ENCODE measurements around the gene PRIMA1. TPM values are rescaled to one million over a fixed set of nuclear protein-coding genes. Genes with fewer than 3 reads are reported as not detected.

The PRIMA1 gene
- total and polyA plus RNA-seq, 10 of the 15 experiments (the other 5 are each of a cell fraction or from before 2014, with no cell fraction given): not detected

DNA sequence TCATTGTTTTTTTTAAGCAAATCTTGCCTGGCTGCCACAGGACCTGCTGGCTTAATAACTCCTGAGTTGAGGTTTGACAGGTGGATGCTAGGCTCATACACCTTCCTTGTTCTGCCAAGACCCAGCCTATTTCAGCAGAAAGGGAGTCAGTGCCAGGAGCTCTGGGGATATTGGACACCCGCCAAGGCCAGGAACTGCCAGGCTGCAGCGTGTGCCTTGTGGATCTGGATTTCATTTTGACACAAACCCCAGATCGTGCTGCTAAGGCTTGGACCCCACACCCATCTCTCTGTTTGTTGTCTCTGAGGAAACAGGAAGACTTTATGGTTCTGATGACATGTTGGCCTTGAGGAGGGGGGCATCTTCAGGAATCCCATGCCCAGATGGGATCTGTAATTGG is 44.4 kb upstream of the PRIMA1 start:
- ChIA-PET RAD21 (ENCODE audit: unreplicated experiment) (no interaction called here), SMC1A (ENCODE audit: uncharacterized antibody, unreplicated experiment) (no interaction called here), CTCF (no interaction called here), POLR2A (no interaction called here)
- WGBS (ENCODE audit: insufficient coverage, insufficient replicate concordance, low lambda C conversion rate, missing lambda C conversion rate): 4% methylated on average over 3 of the region's 3 CpGs
- Histone ChIP-seq H3K27ac (ENCODE audit: control insufficient read depth, insufficient read depth) (no peak overlapping the region), H3K79me2 (ENCODE audit: control insufficient read depth, insufficient read depth, low read length) (no peaks in the 10 kb centered on the region), H2AFZ (ENCODE audit: control insufficient read depth, low read depth, low read length) (no peak overlapping the region), H3K9me3 (replicated peaks; ENCODE audit: control insufficient read depth, insufficient read depth, low read length) (no peaks in the 10 kb centered on the region), H3K4me3 (no peak overlapping the region), H3K36me3 (ENCODE audit: control insufficient read depth in 2 of 2, insufficient read depth in 2 of 2, low read length in 1 of 2) (no peaks in the 10 kb centered on the region), H3K4me2 (ENCODE audit: control insufficient read depth, insufficient read depth) (no peak overlapping the region), H3K27me3 (replicated peaks in 1 of 2; ENCODE audit: control insufficient read depth in 2 of 2, insufficient read depth in 2 of 2, low read length in 1 of 2) (peaks cover 0 to 2% of the 10 kb centered on the region in 2 experiments; a peak in 2 of 4 replicates), H3K4me1 (ENCODE audit: control insufficient read depth, insufficient read depth, low read length) (no peaks in the 10 kb centered on the region), H4K20me1 (ENCODE audit: control insufficient read depth, insufficient read depth) (no peaks in the 10 kb centered on the region; the same call in 1 of the 2 replicates), H3K9ac (ENCODE audit: control insufficient read depth, insufficient read depth, low read length) (no peak overlapping the region)
- TF ChIP-seq SMAD5 (IDR thresholded peaks at IDR 0.05; ENCODE audit: low read depth): no peak
- no peak for TF ChIP-seq ETV6 (conservative IDR thresholded peaks at IDR 0.05 in 1 of 2, IDR thresholded peaks at IDR 0.05 in 1 of 2; ENCODE audit: borderline replicate concordance in 1 of 2, low read depth in 1 of 2)
- no peak for TF ChIP-seq YY1 (IDR thresholded peaks at IDR 0.05; ENCODE audit: low read depth, low read length)
- no peak for TF ChIP-seq FOS (IDR thresholded peaks at IDR 0.05; ENCODE audit: borderline replicate concordance, extremely low read depth, insufficient read length)
- TF ChIP-seq JUNB (IDR thresholded peaks at IDR 0.05): no peak
- no peak for TF ChIP-seq MEF2A (IDR thresholded peaks at IDR 0.05; ENCODE audit: insufficient read depth, low read depth, low read length)
- TF ChIP-seq ZNF207 (IDR thresholded peaks at IDR 0.05; ENCODE audit: borderline replicate concordance): no peak
- no peak for TF ChIP-seq CBX3 (IDR thresholded peaks at IDR 0.05; ENCODE audit: borderline replicate concordance, low read depth)
- TF ChIP-seq ZNF384 (IDR thresholded peaks at IDR 0.05; ENCODE audit: borderline replicate concordance, low read depth, low read length): no peak
- TF ChIP-seq, protein P1, sequence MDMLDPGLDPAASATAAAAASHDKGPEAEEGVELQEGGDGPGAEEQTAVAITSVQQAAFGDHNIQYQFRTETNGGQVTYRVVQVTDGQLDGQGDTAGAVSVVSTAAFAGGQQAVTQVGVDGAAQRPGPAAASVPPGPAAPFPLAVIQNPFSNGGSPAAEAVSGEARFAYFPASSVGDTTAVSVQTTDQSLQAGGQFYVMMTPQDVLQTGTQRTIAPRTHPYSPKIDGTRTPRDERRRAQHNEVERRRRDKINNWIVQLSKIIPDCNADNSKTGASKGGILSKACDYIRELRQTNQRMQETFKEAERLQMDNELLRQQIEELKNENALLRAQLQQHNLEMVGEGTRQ (IDR thresholded peaks at IDR 0.05; ENCODE audit: borderline replicate concordance, low read depth, low read length): no peak
- no peak for TF ChIP-seq GATAD2B (conservative IDR thresholded peaks at IDR 0.05; ENCODE audit: low read depth)
- TF ChIP-seq DPF2 (IDR thresholded peaks at IDR 0.05): no peak
- no peak for TF ChIP-seq POLR2AphosphoS2 (IDR thresholded peaks at IDR 0.05; ENCODE audit: low read depth, low read length)
- no peak for TF ChIP-seq CHD4 (IDR thresholded peaks at IDR 0.05)
- TF ChIP-seq, protein P2, sequence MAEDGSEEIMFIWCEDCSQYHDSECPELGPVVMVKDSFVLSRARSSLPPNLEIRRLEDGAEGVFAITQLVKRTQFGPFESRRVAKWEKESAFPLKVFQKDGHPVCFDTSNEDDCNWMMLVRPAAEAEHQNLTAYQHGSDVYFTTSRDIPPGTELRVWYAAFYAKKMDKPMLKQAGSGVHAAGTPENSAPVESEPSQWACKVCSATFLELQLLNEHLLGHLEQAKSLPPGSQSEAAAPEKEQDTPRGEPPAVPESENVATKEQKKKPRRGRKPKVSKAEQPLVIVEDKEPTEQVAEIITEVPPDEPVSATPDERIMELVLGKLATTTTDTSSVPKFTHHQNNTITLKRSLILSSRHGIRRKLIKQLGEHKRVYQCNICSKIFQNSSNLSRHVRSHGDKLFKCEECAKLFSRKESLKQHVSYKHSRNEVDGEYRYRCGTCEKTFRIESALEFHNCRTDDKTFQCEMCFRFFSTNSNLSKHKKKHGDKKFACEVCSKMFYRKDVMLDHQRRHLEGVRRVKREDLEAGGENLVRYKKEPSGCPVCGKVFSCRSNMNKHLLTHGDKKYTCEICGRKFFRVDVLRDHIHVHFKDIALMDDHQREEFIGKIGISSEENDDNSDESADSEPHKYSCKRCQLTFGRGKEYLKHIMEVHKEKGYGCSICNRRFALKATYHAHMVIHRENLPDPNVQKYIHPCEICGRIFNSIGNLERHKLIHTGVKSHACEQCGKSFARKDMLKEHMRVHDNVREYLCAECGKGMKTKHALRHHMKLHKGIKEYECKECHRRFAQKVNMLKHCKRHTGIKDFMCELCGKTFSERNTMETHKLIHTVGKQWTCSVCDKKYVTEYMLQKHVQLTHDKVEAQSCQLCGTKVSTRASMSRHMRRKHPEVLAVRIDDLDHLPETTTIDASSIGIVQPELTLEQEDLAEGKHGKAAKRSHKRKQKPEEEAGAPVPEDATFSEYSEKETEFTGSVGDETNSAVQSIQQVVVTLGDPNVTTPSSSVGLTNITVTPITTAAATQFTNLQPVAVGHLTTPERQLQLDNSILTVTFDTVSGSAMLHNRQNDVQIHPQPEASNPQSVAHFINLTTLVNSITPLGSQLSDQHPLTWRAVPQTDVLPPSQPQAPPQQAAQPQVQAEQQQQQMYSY (CRISPR knock-in tag; IDR thresholded peaks at IDR 0.05): no peak
- TF ChIP-seq, protein P3, sequence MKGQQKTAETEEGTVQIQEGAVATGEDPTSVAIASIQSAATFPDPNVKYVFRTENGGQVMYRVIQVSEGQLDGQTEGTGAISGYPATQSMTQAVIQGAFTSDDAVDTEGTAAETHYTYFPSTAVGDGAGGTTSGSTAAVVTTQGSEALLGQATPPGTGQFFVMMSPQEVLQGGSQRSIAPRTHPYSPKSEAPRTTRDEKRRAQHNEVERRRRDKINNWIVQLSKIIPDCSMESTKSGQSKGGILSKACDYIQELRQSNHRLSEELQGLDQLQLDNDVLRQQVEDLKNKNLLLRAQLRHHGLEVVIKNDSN (IDR thresholded peaks at IDR 0.05; ENCODE audit: borderline replicate concordance, extremely low read length, insufficient read depth, low read depth, low read length): no peak
- TF ChIP-seq TCF12 (IDR thresholded peaks at IDR 0.05; ENCODE audit: low read depth, low read length): no peak
- no peak for ATAC-seq
- BruUV-seq (replicated peaks): no TSS peak
- FAIRE-seq: no peak
- in situ Hi-C loops (cut with MboI): no loop called here
- intact Hi-C loops (cut with micrococcal nuclease; ENCODE audit: unreplicated experiment): no loop called here
- no peak for DNase-seq (ENCODE audit: low read depth, low spot score)

Data from GM12878 (cell line).